HG02678 (cell line): ENCODE results near the gene FREM3.
"Not testable (repeated sequence)": the region's sequence is repeated elsewhere in the genome, so short reads cannot be mapped to it uniquely, and the experiment has no call there.

Experiments used
- ATAC-seq: cut with Tn5 transposase; IDR thresholded peaks from one replicate; pipeline ENCODE4 v1.9.1; 2021; ENCODE audit warnings: mild to moderate bottlenecking, moderate library complexity; ENCODE audit not compliant: unreplicated experiment

The FREM3 gene

DNA sequence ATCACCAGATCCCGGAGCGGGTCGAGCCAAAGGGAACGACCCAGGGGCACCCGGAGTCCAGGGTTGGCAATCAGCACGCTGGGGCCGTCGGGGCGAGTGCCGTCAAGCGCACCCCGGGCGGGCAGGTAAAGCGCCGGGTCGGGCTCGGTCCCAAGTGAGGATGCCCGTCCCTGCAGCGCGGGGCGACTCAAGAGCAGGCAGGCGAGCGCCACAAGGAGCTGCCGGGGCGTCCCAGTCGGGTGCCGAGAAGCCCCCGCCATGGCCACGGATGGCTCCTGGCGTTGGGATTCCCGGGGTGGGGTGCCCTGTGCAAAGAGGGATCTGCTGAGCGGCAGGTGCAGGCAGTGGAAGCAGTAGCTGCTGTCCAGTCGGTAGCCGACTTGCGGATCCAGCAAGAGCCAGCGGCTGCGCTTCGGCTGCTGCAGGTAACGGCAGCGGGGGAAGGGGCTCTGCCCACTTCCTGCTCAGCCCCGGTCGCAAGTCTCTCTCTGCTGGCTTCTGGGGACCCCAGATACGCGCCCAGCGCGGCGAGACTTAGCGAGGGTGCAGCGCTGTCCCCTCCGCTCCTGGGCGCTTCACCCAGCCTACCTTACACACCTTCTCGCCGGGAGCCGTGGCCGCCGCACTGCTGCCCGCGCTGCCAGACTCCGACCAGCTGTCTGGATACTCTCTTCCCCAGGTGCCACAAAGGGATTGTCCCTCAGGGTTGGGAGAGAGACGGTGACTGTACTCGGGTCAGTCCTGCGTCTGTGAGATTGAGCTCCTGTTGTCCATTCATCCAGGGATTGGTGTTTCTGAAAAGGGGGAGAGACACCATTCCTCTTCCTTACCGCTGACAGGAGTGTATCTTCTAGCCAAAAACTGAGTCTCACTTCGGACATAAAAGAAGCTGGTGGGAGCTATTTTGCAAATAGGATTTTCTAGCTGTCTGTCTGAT, at the start of gene FREM3:
Gene FREM3, minus strand, starts transcription at position 260 of the 937 bp plus-strand sequence. Its CDS starts 0 bp downstream, at position 260.
- no peak for ATAC-seq

DNA sequence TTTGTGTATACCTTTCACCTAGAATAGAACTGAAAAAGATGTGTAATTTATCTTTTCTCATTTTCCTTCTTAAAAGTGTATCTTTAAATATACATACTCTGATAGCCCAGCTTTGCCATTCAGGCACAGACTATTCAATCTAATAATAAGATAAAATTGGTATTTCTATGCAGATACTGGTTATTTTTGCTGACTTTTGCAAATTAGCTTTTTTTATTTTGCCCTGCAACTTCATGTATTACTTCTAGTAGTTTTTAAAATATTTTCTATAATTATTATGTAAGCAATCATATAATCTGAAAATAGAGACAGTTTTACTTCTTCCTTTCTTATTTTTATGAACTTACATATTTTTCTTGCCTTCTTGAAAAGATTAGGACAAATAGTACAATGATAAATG, 45.4 kb upstream of the FREM3 start:
- no peak for ATAC-seq

DNA sequence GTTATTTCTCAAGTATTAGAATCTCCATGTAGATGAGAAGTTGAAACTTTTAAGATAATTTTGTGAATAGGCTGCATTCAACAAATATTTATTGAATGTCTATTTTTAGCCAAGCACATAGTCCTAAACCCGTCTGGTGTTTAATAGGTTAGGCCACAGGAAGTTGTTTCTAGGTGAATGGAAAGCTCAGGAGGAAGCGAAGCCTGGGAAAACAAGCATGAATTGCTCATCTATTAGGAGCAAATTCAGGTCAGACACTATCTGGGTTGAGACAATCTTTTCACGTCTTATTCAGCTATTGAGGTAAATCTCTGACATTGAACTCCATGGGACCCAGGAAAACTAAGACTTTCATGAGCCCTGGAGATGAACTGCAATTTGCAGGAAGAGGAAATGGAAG, 43.1 kb upstream of the FREM3 start:
- no peak for ATAC-seq

DNA sequence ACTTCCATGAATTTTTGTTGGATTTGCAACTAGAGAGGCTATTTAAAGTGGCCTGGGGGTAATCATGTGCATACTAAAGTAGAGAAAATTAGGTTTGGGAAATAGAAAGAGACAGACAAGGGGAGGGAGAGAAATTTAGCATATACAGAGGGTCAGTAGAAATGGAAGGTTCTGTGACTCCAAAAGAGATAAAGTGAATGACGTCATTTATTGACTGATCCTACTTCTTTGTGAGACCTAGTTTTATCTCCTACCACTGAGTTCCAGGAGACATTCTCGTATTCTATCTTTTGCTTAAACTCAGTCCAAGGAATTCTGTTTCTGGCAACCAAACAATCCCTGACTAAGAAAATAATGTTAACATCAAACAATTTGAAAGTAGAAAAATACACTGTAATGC, 42.4 kb upstream of the FREM3 start:
- ATAC-seq = no peak

DNA sequence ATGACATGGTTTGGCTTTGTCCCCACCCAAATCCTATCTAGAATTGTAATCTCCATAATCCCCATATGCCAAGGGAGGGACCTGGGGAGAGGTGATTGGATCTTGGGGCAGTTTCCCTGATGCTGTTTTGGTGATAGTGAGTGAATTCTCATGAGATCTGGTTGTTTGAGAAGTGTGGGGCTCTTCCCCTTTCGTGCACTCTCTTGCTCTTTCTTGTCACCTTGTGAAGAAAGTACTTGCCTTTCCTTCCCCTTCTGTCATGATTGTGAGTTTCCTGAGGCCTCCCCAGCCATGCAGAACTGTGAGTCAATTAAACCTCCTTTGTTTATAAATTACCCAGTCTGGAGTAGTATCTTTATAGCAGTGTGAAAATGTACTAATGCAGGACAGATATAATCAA, 36.4 kb upstream of the FREM3 start:
- no peak for ATAC-seq

DNA sequence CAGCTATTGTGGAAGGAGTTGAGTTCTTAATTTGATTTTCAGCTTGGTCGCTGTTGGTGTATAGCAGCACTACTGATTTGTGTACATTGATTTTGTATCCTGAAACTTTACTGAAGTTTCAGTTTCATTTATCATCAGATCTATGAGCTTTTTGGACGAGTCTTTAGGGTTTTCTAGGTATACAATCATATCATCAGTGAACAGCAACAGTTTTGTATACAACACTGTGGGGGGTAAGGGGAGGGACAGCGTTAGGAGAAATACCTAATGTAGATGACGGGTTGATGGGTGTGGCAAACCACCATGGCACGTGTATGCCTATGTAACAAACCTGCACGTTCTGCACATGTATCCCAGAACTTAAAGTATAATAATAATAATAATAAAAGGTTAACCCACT, 35.6 kb upstream of the FREM3 start:
- ATAC-seq = not testable (repeated sequence)

DNA sequence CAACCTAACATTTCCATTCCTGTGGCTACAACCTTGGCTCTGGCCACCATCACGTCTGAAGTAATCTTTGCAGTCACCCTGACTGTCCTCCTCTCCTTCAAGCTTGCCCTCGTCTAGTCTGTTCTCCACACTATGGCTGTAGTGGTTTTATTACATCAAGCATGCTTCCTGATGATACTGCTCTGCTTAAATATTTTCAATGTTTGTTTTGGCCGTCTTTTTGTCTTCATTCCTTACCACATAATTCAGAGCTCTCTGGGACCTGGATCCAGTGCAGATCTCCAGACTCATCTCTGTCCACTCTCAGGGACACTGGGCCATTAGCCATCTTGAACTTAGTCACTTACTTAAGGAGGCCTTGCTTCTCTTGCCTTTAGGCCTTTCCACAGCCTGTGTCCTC, 27.7 kb upstream of the FREM3 start:
- ATAC-seq = no peak

DNA sequence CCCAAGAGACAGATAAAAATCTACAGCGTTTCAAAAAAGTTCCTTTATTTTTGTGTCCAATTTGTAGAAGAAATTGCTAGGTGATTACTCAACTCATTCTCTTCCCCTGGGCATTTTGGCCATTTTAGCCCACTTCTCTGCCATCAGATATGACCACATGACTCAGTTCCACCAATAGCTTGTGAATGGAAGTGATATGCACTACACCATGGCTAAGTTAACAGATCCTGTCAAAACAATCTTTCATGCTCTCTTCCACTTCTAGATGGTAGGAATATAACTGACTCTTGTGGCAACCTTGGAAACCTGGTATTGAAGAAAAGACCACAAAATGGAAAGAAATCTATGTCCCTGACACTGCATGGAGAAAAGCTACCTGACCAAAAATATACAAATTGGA, 26.2 kb upstream of the FREM3 start:
- ATAC-seq = no peak

DNA sequence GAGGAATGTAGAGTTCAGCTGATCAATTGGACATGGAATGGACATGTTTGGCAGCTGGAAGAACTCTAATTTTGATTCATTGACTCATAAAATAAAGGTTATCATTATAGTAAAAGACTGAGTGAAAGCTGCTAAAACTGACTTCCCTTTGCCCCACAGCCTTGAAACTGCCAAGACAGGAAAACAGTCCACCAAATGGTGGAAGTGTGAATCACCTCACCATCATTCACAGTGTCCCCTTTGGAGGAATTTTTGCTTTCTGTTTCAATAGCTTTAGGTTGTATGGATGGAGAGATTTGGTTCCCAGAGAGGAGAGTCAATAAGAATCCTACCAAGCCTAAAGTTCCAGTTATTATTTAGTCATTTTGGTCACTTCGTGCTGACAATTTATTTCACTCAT, 20.8 kb upstream of the FREM3 start:
- ATAC-seq = no peak

DNA sequence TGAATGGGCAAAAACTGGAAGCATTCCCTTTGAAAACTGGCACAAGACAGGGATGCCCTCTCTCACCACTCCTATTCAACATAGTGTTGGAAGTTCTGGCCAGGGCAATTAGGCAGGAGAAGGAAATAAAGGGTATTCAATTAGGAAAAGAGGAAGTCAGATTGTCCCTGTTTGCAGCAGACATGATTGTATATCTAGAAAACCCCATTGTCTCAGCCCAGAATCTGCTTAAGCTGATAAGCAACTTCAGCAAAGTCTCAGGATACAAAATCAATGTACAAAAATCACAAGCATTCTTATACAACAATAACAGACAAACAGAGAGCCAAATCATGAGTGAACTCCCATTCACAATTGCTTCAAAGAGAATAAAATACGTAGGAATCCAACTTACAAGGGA, 18.3 kb upstream of the FREM3 start:
- not testable (repeated sequence) for ATAC-seq

DNA sequence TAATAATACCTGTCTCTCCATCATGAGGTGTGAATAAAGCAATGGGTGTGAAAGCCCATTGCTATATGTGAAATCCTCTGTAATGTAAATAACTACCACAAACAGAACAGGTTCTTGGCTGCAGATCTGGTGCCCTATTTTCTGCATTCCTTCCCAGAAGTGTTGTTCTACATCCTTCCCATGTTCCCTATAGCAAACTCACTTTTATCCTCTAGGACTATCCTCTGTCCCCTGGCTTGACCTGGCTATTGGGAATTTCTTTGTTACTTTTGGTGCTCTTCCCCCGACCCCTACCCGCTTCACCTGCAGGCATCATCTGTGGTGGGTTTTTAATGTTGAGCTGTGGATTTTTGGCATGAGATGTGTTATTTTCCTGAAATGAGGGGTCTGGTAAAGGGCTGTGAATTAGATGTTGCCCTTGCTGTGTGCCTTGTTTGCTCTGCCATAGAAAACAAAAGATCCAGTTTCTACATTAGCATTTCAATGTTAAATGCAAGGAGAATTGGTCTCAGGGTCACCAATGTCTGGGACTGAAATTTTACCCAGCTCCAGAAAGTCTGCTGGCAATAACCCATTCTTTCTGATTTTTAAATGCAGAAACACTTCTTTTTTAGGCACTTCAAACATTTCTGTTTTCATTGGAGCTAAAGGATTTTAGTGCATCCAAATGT, 13.6 kb upstream of the FREM3 start:
- no peak for ATAC-seq

DNA sequence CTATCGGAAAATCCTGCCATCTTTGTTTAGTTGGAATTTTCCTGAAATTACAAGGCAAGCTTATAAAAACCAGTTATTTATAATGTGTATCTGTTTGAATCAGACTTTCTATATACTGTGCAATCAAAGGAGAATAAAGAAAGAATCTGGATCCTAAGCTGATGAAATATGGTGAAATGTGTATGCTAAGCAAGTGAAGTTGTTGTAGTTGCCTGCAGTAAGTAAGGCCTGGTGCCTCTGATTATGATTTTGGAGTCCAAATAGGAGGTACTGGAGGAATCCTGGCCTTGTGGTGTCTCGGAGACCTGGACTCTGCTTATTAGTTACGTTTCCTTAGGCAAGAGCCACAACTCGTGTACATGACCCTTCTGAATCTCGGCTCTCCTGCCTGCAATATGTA, 13.1 kb upstream of the FREM3 start:
- no peak for ATAC-seq

DNA sequence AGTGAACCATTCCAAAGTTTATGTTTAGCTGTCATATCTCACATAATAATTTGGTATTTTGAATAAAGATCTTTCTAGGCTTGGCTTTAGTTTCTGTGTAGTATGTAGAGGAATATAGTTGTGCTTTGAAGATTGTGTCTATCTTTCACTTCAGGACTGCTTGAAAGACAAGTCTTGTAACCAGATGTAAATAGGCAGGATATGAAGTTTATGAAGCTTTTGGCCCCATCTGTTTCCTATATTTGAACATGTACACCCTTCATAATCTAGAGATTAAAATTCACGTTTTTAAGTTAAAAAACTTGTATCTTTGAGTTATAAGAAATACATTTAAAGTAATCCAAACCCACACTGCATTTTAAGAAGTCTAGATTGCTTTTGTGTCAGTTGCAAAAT, 11.7 kb upstream of the FREM3 start:
- ATAC-seq = no peak

DNA sequence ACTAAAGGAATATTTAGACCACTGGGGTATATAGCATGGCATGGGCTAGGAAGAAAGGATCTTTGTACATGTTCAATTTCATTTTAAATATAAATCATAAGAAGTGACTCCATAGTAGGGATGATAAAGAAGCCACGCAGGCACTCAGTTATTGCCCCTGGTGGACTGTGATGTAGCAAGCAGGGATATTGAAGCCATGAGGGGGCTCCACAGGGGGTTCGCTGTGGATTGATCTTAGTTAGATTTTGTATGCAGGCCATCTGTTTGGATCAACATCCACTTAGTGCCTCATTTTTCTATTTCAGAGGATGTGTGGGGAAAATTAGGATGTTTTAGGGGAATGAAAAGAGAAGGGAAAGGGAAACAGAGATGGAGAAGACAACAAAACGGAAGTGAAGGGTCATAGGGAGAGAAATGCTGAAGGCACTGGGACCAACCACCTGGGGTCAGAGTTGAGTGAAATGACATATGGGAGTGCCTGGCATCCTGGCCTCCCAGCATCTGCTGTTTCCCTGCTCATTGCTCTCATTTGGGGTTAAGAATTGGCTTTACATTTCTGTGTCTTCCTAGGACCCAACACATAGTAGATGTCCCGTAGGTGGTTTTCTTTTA, 11.2 kb upstream of the FREM3 start:
- no peak for ATAC-seq

DNA sequence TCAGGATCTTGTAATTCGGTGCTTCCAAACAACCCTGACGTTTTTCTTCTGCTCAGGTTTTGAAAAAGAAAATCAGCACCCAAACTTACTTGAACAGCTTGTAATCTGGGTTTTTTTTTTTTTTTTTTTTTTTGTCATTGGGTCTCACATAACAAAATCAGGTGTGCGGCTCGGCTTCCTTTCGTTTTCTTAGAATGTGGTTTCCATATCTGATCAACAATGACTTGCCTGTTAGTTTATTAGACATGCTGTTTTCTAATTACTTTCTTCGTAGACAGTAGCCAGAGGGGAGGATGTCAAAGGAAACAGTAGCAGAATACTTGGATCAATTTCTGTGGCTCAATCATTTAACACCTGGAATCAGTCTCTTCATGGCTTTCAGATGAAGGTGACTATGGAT, 890 bp upstream of the FREM3 start:
- ATAC-seq = no peak

DNA sequence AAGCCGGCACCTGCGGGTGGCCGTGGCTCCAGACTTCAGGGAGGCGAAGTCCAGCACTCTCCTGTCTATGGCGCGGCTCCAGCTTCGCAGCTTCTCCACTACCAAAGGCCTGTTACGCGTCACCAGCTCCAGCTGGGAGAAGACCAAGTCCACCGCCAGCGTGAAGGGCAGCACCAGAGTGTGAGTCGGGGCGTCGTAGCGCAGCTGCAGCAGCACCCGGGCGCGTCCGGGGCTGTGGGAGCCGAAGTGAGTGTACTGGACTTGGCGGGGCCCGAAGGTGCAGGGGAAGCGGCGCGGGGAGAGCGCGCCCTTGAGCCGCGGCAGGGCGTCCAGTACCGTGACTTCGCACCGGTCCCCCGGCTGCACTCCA, 444 bp downstream of the FREM3 start:
- ATAC-seq = no peak

DNA sequence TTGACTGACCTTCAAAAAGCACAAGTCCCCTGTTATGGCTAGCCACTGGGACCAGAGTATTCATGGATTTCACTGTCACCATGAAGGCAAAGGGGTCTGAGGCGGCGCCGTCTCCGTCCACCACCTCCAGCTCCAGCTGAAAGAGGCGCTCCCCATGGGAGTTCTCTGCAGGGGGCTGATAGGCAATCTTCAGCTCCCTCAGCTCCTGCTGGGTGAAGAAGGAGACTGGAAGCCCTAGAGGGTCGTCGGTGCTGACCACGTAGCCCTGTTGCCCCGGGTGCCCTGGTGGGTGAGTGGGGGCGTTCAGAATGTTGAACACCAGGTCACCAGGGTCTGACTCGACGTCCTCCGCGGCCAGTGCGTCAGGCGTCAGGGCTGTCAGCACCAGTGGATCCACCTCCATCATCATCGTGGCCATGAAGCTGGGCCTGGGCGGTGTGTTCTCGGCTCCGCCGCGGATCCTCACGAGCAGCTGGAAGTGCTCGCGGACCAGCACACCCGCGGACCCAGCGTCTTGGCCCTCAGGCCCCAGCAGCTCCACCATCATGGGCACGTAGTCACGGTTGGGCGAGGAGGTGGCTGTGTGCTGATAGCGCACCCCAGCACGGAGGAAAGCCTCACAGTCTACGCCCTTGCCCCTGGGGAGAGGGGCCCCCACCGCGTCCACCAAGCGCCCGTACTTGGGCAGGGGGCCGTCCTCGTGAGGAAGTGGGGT, 987 bp downstream of the FREM3 start:
- no peak for ATAC-seq

DNA sequence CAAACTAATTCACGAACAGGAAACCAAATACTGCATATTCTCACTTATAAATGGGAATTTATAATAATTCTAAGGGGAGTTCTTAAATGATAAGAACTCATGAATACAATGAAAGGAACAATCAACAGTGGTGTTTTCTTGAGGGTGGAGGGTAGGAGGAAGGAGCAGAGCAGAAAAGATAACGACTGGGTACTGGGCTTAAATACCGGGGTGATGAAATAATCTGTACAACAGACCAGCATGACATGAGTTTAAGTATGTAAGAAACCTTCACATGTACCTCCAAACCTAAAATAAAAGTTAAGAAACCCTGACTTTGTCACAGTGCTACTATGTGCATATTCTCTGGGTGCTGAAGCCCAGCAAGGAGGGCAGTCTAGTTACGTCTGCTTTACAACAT, 6.6 kb downstream of the FREM3 start:
- ATAC-seq = no peak

DNA sequence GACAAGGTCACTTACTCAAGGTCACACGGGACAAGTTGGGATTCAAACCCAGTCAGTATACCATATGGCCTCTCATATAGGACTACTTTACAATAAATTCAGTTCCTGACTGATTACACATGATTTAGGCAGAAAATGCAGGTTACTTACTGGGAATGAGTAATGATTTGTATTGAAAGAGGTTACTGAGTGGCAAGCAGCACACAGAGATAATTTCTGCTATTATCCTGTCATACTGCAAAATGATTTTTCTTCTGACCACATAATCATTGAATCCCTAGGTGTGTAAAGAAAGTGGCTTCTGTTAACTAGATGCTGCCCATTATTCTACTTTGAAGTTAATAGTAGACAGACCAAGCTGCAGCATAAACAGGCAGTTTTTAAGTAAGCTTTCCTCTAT, 8.2 kb downstream of the FREM3 start:
- no peak for ATAC-seq

DNA sequence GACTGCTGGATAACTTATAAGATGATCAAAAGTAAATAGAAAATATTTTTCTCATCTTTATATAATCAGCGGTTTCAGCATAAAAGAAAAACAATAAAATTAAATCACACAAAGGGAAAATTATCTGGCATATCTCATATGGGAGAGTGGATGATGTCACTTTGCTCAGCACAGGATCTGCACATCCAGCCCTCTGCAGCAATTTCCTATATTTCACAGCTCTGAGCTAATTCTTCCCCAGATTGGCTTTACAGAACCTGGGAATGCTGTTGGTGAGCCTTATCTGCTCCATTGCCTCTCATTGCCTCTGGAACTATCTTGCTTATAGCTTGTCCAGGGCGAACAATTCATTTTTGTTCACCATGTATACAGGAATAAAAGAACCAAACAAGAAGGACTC, 21.0 kb downstream of the FREM3 start:
- ATAC-seq = no peak

DNA sequence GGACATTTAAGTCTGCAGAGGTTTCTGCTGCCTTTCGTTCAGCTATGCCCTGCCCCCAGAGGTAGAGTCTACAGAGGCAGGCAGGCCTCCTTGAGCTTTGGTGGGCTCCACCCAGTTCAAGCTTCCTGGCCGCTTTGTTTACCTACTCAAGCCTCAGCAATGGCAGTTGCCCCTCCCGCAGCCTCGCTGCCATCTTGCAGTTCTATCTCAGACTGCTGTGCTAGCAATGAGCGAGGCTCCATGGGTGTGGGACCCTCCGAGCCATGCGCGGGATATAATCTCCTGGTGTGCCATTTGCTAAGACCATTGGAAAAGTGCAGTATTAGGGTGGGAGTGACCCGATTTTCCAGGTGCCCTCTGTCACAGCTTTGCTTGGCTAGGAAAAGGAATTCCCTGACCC, 26.8 kb downstream of the FREM3 start:
- not testable (repeated sequence) for ATAC-seq
